GM19328 (cell line): ENCODE data around the gene SH2D4B.
"Not testable (repeated sequence)": the region's sequence is repeated elsewhere in the genome, so short reads cannot be mapped to it uniquely, and the experiment has no call there.

Experiments used
- ATAC-seq: cut with Tn5 transposase; IDR thresholded peaks from one replicate; pipeline ENCODE4 v1.9.1; 2021; ENCODE audit warnings: mild to moderate bottlenecking, moderate library complexity; ENCODE audit not compliant: unreplicated experiment

The SH2D4B gene

DNA sequence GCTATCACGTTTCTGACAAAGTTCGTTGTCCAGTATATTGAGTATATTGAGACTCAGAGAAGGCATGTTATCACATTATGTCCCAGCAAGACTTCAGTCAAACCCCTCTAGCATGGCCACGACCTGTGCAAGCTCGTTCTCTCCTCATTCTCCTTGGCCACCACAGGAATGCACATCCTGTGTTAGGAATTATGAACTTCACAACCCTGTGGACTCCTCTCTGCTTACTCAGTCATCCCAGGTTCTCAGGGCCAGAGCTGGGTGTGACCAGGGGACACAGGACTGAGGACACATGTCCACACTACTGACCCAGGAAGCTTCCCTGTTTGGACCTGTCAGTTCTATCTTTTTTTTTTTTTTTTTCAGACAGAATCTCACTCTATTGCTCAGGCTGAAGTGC lies 4.4 kb downstream of the SH2D4B start:
- no peak for ATAC-seq

DNA sequence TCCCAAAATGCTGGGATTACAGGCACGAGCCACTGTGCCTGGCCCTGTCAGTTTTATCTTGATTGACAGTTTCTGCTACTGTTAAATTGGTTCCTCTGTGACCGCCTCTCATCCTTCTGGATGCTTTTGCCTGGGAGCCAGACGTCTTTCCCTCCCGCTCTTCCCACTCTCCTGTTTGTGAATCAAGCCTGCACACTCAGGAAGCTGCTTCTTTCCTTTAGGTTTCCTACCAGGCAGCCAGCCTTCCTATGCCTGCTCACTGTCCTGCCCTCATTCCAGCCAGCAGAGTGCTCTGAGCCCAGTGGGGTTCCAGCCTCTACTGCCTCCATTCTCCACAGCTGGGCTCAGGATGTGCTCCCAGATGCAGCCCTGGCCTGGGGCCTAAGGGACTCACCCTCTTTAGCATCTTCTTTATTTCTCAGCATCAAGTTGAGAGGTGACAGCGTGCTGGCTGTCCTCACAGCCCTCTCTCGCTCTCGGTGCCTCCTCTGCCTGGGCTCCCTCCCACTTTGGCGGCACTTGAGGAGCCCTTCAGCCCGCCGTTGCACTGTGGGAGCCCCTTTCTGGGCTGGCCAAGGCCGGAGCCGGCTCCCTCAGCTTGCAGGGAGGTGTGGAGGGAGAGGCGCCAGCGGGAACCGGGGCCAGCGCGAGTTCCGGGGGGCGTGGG lies 5.1 kb downstream of the SH2D4B start:
- ATAC-seq = no peak

DNA sequence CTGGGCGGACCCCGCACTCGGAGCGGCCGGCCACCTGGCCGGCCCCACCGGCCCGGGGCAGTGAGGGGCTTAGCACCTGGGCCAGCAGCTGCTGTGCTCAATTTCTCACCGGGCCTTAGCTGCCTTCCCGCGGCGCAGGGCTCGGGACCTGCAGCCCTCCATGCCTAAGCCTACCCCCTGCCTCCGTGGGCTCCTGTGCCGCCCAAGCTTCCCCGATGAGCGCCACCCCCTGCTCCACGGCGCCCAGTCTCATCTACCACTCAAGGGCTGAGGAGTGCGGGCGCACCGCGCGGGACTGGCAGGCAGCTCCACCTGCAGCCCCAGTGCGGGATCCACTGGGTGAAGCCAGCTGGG lies 5.6 kb downstream of the SH2D4B start:
- not testable (repeated sequence) for ATAC-seq

DNA sequence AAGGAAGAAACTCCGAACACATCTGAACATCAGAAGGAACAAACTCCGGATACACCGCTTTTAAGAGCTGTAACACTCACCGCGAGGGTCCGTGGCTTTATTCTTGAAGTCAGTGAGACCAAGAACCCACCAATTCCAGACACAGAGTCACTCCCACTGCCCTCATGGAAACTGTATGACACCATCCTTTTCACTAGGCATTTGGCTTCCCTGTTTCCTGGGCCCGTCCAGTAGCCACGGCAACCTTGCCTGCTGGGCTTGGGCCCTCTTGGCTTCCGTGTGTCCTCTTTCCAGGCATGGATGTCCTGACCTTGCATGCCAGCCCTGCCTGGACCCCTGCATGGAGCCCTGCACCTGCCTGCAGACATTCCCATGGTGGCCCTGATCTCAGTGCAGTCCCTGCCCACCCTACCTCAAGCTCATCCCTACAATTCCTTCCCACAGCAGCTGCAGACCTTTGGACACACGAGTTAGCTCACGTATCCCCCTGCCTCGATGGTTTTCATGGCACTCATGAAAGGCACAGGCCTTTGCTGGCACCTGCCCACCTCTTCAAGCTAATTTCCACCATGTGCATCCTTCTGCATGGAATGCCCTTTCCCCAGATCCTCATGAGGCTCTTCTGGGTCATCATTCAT lies 6.7 kb downstream of the SH2D4B start:
- ATAC-seq = no peak

DNA sequence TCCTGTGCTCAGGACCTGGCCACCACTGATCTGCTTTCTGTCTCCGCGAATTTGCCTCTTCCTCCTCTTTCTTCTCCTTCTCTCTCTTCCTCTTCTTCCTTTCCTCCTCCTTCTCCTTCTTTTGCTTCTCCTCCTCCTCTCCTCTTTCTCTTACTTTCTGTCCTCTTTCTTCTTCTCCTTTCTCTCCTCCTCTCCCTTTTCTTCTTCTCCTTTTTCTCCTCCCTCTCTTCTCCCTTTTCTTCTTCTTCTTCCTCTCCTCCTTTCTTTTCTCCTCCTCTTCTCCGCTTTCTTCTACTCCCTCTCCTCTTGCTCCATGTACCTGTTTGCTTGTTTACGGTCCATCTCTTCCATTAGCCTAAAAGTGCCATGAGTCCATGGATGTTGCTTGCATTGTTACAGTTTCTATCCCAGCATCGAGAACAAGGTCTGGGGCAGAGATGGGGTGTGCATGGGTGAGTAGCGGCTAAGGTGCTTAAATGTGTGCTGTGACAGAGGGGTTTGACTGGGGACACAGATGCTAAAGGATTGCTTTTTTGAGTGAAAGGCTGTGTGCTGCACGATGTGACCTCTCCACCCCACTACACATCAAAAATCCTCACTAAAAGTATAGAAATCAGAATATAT lies 7.7 kb downstream of the SH2D4B start:
- no peak for ATAC-seq

DNA sequence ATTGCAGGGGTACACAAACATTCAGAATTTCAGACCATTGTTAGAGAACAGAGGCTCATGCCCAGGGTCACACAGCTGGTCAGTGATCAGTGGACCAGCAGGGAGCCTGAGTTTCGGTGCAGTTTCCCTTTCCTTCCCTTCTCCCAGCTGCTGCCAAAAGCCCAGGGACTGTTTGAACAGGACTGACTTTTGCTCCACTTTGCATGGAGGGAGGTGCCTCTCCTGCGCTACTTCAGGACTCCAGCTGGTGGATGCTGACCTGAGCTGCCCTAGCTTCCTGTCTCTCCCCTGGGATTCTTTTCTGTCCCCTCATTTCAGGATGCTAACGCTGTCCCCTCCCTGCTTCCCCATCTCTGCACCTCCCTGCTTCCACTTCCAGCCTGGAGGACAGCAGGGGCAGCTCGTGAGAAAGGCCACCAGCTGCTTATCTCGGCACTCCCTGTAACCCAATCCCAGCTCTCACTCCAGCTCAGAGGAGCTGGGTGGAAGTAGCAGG lies 14.5 kb downstream of the SH2D4B start:
- ATAC-seq = no peak

DNA sequence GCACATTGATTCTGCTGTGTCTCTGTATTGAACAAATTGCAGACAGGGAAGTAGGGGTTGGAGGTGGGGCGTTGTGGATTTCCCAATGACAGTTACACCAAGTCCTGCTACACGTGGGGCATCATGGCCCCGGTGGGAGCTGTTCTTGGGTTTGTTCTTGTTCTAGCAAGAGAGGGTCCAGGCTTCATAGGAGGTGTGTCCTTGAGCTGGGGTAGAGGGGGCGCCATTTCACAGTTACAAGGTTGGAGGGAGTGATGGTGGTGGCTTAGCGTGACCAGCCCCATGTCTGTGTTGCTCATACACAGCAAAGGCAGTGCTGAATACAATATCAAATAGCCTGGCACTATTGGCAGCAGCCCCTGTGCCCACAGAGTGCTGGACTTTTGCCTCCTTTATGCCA lies 15.7 kb downstream of the SH2D4B start:
- no peak for ATAC-seq

DNA sequence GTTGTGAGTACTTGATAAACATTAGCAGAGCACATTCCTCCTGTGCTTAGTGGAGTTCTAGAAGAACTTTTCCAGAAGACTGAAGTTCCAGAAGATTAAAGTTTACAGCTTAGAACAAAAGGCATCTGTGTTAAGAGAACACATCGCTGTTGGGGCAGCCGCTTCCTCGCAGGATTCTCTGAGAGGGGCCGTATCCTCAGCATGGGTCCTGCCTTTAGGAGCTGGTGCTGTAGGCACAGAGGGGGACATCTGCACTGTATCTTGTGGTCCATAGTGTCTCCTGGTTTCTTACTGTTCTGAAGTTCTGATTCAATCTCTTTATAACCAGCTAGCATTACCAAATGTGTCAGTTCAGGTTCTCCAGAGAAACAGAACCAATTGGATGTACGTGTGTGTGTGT lies 16.3 kb downstream of the SH2D4B start:
- ATAC-seq = no peak

DNA sequence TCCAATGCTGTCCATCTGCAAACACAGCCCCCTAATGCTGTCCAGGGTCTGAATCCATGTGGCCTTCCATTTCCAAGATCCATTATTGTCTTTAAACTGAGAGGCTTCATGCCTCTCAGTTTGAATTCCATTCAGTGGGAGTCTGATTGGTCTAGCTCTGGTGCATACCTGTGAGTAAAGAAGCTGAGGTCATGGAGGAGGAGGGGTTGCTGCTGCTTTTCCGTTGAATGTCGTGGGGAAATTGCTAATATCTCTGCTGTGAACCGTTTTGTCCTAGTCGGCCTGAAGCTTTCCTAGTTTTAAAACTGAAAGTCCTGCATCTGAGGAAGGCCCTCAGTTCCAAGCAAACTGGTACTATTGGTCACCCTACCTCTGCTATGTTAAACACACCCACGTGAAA lies 17.7 kb downstream of the SH2D4B start:
- ATAC-seq = no peak

DNA sequence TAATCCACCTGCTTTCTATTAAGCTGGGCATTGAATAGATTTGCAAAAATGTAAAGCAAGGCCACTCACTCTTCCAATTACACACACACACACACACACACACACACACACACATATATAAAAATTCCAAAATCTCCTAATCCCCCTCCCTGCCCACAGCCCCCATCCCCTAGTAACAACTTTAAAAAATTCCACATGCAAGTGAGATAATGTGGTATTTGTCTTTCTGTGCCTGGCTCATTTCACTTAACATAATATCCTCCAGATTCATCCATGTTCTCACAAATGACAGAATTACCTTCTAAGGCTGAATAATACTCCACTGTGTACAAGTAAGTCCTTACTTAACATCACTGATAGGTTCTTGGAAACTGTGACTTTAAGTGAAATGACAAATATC lies 24.2 kb downstream of the SH2D4B start:
- ATAC-seq = no peak

DNA sequence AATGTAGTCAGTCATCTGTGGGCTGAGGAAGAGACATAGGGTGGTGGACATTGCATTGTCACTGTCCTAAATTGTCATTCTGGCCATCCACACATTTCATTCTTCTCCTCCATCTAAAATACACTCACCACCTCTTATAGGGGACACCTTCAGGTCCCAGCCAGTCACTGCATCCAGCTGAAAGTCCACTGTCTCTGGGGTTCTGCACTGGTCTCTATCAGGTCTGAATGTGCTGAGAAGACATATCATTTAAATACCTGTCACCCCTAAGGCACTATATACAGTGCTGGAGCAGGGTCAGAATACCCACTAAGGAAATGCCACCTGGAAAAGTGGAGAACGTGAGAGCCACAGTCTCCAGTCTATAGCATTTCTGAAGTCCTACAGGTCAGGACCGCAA lies 29.6 kb downstream of the SH2D4B start:
- no peak for ATAC-seq

DNA sequence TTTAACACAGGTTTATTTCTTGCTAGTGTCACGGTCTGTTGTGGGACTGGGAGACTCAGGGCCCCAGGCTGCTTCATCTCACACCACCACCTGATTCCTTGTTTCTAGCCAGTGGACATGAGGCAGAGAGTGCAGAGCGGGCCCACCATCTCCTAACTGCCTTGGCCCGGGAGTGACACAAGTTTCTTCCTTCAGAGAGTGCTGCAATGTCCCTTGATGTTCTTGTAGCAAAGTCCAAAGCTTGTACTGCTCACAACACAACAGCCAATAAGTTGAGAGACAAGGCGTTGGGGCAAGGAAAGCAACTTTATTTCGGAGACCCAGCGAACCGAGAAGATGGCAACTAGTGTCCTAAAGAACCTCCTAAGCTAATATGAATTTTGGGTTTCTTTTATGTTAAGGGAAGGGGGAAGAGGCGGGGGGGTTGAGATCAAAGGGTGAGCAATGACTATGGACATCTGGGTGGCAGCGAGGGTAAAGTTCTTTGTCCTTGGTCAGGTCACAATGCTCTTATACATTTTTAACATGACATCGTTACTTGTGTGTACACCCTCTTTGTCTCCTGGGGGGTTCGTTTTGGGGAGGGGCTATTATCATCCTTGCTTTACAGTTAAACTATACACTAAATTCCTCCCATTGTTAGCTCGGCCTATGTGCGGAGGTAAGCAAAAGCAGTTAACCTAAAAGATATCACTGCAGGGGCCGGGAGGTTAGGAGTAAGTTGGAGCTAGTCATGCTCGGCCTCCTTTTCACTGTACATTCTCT lies 31.6 kb downstream of the SH2D4B start:
- ATAC-seq = no peak

DNA sequence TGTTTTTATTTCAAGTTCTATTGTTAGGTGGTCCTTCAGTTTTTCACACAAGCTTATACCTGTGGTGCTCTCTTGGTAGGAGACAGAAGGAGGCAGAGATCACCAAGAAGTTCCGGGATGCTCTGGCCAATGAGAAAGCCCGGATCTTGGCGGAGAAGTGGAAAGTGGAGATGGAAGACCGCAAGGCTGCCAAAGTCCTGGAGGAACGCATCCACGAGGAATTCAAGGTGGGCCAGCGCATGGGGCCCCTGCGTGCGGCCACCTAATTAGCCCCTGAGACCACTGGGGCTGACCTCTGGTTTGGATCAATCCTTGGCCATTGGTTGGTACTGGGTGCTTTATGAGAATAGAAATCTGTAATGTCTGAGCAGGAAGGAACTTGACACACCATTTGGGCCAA lies 33.6 kb downstream of the SH2D4B start:
- no peak for ATAC-seq

DNA sequence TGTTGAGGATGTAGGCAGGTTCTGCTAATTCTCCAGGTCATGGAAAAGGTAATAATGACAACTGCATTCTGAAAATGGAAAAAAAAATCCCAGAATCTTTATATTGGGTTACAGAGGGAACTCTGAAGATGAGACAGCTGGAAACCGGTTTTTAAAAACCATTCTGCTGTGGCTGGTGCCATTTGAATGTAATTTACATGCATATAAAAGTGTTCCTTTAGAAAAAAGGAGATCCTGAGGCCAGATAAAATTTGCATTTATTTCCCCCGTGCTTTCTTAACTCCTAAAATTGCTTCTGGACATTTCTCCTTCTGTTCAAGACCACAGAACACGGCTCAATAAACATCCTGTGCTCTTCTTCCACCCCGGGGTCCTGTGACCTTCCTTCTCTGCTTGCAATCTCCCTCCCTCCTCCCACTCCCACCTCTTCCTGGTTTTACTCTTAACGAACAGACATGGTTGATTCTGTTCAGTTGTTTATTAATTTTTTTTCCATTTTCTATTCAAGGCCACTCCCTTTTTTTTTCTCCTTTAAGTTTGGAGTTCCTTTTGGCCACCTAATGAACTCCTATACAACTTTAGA lies 41.6 kb downstream of the SH2D4B start:
- ATAC-seq = no peak

DNA sequence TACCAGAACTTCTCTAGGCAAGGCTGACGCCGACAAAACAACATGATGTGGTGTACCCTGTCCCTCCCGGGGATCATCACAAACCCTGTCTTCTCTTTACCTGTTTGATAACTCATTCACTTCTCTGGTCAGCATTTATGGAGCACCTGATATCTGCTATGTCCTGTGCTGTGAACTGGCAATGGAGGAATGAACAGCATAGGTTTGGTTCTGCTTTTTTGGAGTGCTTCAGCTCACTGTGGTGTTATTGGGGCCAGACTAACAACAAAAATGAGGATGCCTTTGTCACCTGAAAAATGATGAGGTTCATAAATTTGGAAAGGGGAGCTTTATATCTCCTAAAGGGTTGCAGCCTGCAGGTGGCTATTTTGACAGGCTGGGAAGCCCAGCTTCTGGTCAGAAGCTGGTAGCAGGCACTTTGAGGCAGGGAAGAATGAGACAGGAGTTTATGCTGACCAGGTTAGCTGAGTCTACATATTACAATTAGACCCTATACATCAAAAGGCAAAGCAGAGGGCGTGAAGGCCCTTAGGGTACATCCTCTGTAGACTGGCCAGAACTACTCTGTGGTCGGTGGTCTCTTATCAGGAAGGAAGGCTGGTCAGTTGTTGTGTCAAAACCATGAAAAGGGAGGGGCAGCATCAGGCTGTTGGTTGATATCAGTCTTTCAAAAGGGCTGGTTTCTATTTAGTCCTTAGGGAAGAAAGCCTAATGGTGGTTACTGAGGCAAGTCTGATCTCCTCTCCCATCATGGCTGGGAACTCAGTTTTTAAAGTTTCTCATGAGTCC lies 42.3 kb downstream of the SH2D4B start:
- no peak for ATAC-seq

DNA sequence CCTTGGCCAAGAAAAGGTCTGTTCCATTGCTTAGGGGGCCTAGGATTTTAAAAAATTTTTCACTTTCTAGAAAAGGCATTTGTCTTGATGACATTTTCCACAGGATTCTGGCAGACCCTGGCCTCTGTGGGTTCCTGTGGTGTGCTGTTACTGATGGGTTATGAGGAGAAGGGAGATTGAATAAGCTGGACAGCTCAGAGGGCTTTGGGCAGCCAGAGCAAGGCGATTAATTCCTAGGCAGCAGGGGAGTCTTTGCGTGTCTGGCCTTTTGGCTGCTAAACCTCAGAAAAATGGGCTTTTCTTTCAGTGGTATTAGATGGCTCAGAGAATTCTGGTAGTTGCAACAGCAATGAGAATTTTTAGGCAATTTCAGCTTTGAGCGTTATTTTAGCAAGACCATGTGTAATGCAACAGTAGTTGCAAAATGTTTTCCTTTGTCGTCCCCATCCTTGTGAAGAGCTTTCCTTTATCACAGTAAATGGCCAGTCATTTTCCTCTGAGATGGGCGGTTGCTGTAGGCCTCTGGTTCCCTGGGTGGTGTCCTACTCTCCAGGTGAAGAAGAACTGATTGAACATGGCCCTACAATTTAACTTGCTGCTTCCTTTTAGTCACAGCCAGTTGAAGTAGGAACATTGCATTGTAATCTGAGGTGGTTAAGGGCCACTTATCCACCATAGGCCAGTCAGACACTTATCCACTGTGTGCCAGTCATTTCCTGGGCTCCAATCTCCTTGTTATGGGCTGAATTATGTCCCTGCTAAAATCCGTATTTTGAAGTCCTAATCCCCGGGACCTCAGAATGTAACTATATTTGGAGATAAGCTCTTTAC lies 43.2 kb downstream of the SH2D4B start:
- no peak for ATAC-seq

DNA sequence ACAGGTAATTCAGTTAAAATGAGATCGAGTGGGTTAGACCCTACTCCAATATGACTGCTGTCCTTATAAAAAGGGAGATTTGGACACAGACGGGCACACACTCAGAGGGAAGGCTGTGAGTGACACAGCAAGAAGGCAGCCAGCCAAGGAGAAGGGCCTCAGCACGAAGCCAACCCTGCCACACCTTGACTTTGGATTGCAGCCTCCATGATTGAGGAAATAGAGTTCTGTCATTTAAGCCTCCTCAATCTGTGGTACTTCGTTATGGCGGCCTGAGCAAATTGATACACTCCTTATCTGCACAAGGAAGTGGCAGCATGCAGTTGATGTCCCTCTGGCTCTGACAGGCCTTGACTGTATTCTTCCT lies 43.8 kb downstream of the SH2D4B start:
- no peak for ATAC-seq

DNA sequence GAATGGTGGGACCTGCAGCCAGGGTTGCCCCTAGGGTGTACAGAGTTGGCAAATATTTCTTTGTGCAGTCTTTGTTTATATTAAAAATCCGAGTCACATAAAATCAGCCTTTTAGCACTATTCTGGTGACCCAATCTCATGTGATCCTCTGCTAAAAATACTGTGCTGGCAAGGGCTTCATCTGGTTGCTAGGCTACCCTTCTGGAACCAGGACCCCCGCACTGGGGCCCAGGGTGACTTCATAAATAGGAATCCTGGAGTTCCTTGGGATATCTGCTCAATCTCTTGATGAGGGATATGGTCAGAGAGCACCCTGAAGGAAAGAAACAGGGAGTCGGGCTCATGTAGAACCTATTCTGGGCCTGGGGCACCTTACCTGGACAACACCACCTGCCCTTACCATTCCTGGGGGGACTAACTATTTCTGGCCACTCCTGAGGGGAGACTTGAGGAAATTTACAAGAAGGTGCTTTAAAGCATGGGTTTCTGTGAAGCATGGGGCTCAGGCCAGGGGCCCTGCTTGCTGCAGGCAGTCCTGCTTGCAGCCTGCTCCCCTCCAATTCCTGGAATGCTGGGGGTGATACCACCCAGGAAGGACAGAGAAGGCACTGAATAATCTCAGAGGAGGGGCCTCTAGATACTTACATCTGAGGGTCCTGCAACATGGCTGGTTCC lies 44.7 kb downstream of the SH2D4B start:
- ATAC-seq = no peak

DNA sequence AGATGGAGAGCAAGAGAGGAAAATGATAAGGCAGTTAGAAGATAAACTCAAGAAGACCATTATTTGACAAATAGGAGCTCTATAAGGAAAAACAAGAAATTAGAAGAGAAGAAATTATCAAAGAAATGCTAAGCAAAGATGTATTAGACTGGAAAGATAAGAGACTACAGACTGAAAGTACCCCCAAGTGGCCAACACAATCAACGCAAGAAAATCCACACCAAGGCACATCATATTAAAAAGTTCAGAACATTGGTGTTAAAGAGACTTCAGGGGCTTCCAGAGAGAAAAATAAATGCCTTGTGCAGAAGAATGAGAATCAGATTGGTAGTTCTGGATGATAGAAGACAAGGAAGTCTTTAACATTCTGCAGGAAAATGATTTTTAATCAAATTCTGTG lies 46.0 kb downstream of the SH2D4B start:
- ATAC-seq = no peak
